CD4-positive, alpha-beta T cell (primary cell): ENCODE measurements around the gene FNDC3B. TPM values are rescaled to one million over a fixed set of nuclear protein-coding genes. Genes with fewer than 3 reads are reported as not detected.

Experiments
- ATAC-seq: fragments of 200-7000 bp; cut with Tn5 transposase; one replicate; pipeline ENCODE4 v1.10.0; 2022; ENCODE audit warnings: mild to moderate bottlenecking; ENCODE audit not compliant: poor library complexity
- CTCF ChIA-PET: fragments of 350-600 bp; sonication (Branson Sonifier 250); formaldehyde crosslinking; loops from one replicate; lab custom pipeline; 2021; ENCODE audit warnings: antibody characterized with exemption, inconsistent platforms; lab: Charles Lee
- POLR2A ChIA-PET: fragments of 350-600 bp; sonication (Branson Sonifier 250); formaldehyde crosslinking; loops from one replicate; lab custom pipeline; 2021; ENCODE audit warnings: antibody characterized with exemption, inconsistent platforms; lab: Charles Lee
- DNase-seq, 14 experiments: peaks; one replicate each; pipeline ENCODE4 v3.0.0-alpha.2; 2013 to 2020; ENCODE audit warnings: mixed read lengths in 2 of 14
- H3K27ac ChIP-seq, 2 donors: one replicate each; pipeline versions ENCODE4 v1.5.1 to v1.7.0; 2013; ENCODE audit warnings: low read length in 2 of 2, low read depth in 1 of 2, mild to moderate bottlenecking in 1 of 2
- H3K27me3 ChIP-seq, 2 experiments: 1 replicate in 1 of 2; 2 replicates in 1 of 2; pipeline versions ENCODE4 v1.6.1 to v1.7.0; 2013; ENCODE audit warnings: low read length in 2 of 2, control low read depth in 1 of 2, mild to moderate bottlenecking in 1 of 2, moderate library complexity in 1 of 2; ENCODE audit not compliant: insufficient read depth in 2 of 2, control insufficient read depth in 1 of 2
- H3K36me3 ChIP-seq: one replicate; pipeline ENCODE4 v1.6.1; 2013; ENCODE audit warnings: low read length, control low read depth; ENCODE audit not compliant: insufficient read depth
- H3K4me1 ChIP-seq: one replicate; pipeline ENCODE4 v1.6.1; 2013; ENCODE audit warnings: low read length, control low read depth; ENCODE audit not compliant: insufficient read depth
- H3K4me3 ChIP-seq: one replicate; pipeline ENCODE4 v1.5.1; 2013; ENCODE audit warnings: mild to moderate bottlenecking, low read length, moderate library complexity
- H3K9me3 ChIP-seq, 2 experiments: 1 replicate in 1 of 2; 2 replicates in 1 of 2; pipeline versions ENCODE4 v1.6.1 to v1.7.0; 2013; ENCODE audit warnings: low read length in 2 of 2, mild to moderate bottlenecking in 2 of 2, control low read depth in 1 of 2, moderate library complexity in 1 of 2; ENCODE audit not compliant: control insufficient read depth in 1 of 2, insufficient read depth in 1 of 2
- H3K27ac Mint-ChIP-seq: one replicate; pipeline ENCODE4 v1.8.0; 2020; ENCODE audit warnings: mixed read lengths
- H3K27me3 Mint-ChIP-seq: one replicate; pipeline ENCODE4 v1.8.0; 2021; ENCODE audit warnings: mixed read lengths
- H3K36me3 Mint-ChIP-seq: one replicate; pipeline ENCODE4 v1.8.0; 2021; ENCODE audit warnings: low read depth, mixed read lengths
- H3K4me1 Mint-ChIP-seq: one replicate; pipeline ENCODE4 v1.8.0; 2021; ENCODE audit warnings: low read depth, mixed read lengths
- H3K4me3 Mint-ChIP-seq: one replicate; pipeline ENCODE4 v1.8.0; 2020; ENCODE audit warnings: mild to moderate bottlenecking, mixed read lengths
- H3K9me3 Mint-ChIP-seq: one replicate; pipeline ENCODE4 v1.8.0; 2020; ENCODE audit warnings: mixed read lengths
- CTCF ChIP-seq: fragments of 200-600 bp; IDR thresholded peaks from one replicate; pipeline ENCODE4 v1.8.0; 2022; ENCODE audit warnings: antibody characterized with exemption, mild to moderate bottlenecking
- intact Hi-C, 2 experiments: fragments of 100-400 bp; cut with DNase I in 1 of 2; cut with micrococcal nuclease in 1 of 2; formaldehyde crosslinking; loops; one replicate each; pipeline versions ENCODE4 v1.15.1 to v1.9.0; 2023 to 2025; cut with DNase I, micrococcal nuclease
- total RNA-seq, 174 experiments: library from RNA in 2 of 174; stranded (reverse) in 2 of 174; gene quantifications; one replicate each; pipeline ENCODE4 v1.2.3 and lab custom pipeline; 2021 to 2026

The FNDC3B gene
- total RNA-seq, 2 experiments from 2014 or later: 26.1 to 28.7 TPM

DNA sequence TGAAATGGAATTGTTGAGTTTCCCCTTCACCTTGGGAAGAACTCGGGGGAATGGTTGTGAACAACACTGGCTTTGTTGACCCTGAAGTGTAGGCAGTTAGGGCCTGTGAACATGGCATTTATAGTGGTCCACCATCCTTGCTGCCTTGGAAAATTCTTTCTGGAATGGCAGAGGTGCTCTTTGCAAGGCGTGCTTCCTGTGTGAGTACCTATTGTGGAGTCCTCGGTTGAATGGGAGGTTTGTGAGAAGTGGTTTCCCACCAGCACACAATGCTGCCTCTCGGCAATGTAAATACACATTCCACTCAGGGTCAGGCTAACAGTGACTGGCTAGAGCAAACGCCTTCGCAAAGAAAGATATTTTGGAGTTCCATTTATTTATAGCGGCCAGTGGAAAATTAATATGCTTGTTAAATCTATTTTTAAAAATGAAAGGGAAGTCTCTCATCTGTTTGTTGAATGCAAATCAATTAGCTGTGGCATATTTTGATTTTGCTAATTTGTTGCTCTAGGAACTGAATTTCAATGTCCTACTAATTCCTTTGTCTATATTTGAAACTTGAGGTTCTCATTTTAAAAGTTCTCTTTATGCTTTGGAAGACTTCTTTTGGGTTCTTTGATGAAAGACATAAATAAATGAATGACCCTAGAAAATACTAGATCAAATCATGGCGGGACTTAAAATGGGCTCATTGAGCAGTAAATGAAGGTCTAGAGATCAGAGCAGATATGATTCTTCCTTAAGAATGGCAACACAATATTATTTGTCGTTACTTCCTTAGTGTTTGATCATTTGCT, 59.5 kb downstream of the FNDC3B start:
- Histone ChIP-seq H3K4me1 (peaks cover 13% of the 10 kb centered on the region), H3K4me3 (no peak overlapping the region), H3K27me3 (no peaks in the 10 kb centered on the region), H3K9me3 (no peaks in the 10 kb centered on the region), H3K27ac (no peak overlapping the region), H3K36me3 (no peaks in the 10 kb centered on the region)
- no peak overlapping the region for H3K27ac Mint-ChIP-seq
- intact Hi-C loops: no loop called here
- no peak for DNase-seq
- POLR2A ChIA-PET: no interaction called here
- peak overlapping the region; percentile 11 for H3K4me3 Mint-ChIP-seq
- peaks cover 79% of the 10 kb centered on the region for H3K4me1 Mint-ChIP-seq
- H3K36me3 Mint-ChIP-seq: no peaks in the 10 kb centered on the region
- no peaks in the 10 kb centered on the region for H3K9me3 Mint-ChIP-seq
- no peak for ATAC-seq
- H3K27me3 Mint-ChIP-seq: no peaks in the 10 kb centered on the region
- CTCF ChIA-PET: no interaction called here
- TF ChIP-seq CTCF: no peak

- no peaks in the 10 kb centered on the region for H3K36me3 ChIP-seq
- no peak overlapping the region for H3K4me3 ChIP-seq
- H3K36me3 Mint-ChIP-seq: no peaks in the 10 kb centered on the region
- no peak overlapping the region for H3K27ac ChIP-seq
- TF ChIP-seq CTCF: no peak
- H3K4me1 Mint-ChIP-seq: peaks cover 84% of the 10 kb centered on the region
- ChIA-PET POLR2A (no interaction called here), CTCF (no interaction called here)
- no peaks in the 10 kb centered on the region for H3K9me3 ChIP-seq
- H3K4me3 Mint-ChIP-seq: peak overlapping the region; percentile 11
- no peaks in the 10 kb centered on the region for H3K27me3 Mint-ChIP-seq
- no peak for DNase-seq
- H3K27me3 ChIP-seq: no peaks in the 10 kb centered on the region
- H3K27ac Mint-ChIP-seq: no peak overlapping the region
- intact Hi-C loops: no loop called here
- H3K4me1 ChIP-seq: peaks cover 14% of the 10 kb centered on the region
- ATAC-seq: no peak
- no peaks in the 10 kb centered on the region for H3K9me3 Mint-ChIP-seq
Observed at GRCh38 chr3:172099495-172099808, 60.1 kb downstream of the FNDC3B start.

DNA sequence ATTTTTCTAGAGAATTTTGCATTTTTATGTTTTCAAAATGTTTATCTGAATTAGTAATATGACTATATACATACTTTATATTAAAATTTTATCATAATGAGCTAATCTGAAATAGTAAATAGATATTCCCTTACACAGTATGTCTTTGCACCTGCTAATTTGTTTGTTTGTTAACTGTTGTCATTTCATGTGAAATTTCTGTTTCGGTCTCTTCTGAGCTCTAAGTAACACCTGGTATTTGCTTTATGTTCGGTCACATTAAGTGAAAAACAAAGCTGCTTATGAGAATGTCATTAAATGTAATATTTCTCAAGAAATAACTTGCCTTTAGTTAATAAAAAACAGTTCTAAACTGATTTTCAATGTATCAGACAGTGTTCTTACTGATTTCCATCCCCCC, 61.1 kb downstream of the FNDC3B start:
- H3K27me3 Mint-ChIP-seq: no peaks in the 10 kb centered on the region
- H3K9me3 Mint-ChIP-seq: no peaks in the 10 kb centered on the region
- no peak for TF ChIP-seq CTCF
- no peak overlapping the region for H3K27ac ChIP-seq
- ChIA-PET POLR2A (no interaction called here), CTCF (no interaction called here)
- H3K27me3 ChIP-seq: no peaks in the 10 kb centered on the region
- no peak overlapping the region for H3K27ac Mint-ChIP-seq
- H3K4me1 Mint-ChIP-seq: peaks cover 84% of the 10 kb centered on the region
- H3K4me3 ChIP-seq: no peak overlapping the region
- intact Hi-C loops: loop anchor here in 1 of 2 experiments (5.0 kb wide), 1 partner anchor 33 kb away; no protein-coding TSS in a partner anchor
- H3K9me3 ChIP-seq: no peaks in the 10 kb centered on the region
- H3K4me3 Mint-ChIP-seq: no peak overlapping the region
- peaks cover 16% of the 10 kb centered on the region for H3K4me1 ChIP-seq
- DNase-seq: no peak
- H3K36me3 Mint-ChIP-seq: no peaks in the 10 kb centered on the region
- H3K36me3 ChIP-seq: no peaks in the 10 kb centered on the region
- no peak for ATAC-seq
